NCI-H187 (cell line): ENCODE measurements around the gene IDH3B.

Experiments used
- DNase-seq, 2 experiments: peaks; one replicate each; lab custom pipeline; 2025; lab: John Stamatoyannopoulos, UW

IDH3B gene

DNA sequence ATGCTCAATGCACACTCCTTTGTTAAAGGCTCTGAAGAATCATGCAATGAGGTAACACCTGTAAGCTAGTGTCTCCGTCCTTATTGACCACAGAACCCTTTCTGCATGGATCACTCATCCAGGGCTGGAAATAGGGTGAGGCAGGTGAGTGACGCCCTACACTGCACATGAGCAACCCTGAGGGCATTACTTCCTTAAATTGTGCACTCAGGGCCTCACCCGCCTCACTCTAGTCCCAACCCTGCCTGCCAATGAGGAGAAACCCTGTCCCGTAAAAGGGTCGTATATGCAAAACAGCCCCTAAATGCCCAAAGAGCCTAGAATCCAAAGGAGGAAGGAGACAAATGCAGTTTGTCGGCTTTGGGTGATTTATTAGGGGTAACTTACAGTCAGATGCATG lies 45.2 kb downstream of the IDH3B start:
- no peak for DNase-seq

GRCh38 chr20:2617099-2617714 lies 46.8 kb downstream of the IDH3B start:
- DNase-seq = no peak

DNA sequence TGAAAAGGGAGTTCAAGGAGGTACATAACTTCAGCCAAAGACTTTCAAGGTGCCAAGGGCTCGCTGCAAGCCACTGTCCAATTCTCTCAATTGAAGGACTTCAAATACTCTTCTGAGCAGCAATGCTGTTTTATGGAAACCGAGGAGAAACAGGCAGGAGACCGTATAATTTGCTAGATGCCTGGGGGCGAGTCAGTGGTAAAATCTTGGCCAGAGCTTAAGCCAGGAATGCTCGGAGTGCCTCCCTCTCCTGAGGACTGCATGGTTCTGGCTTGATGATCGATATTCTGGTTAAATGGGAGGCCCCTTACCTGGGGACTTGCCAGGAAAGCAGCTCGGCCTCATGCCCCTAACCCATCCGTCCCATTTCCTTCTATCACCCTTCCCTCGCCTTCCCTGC lies 47.4 kb downstream of the IDH3B start:
- DNase-seq = no peak

- DNase-seq = no peak
These were observed 51.9 kb downstream of the IDH3B start for GRCh38 chr20:2612073-2612472.

DNA sequence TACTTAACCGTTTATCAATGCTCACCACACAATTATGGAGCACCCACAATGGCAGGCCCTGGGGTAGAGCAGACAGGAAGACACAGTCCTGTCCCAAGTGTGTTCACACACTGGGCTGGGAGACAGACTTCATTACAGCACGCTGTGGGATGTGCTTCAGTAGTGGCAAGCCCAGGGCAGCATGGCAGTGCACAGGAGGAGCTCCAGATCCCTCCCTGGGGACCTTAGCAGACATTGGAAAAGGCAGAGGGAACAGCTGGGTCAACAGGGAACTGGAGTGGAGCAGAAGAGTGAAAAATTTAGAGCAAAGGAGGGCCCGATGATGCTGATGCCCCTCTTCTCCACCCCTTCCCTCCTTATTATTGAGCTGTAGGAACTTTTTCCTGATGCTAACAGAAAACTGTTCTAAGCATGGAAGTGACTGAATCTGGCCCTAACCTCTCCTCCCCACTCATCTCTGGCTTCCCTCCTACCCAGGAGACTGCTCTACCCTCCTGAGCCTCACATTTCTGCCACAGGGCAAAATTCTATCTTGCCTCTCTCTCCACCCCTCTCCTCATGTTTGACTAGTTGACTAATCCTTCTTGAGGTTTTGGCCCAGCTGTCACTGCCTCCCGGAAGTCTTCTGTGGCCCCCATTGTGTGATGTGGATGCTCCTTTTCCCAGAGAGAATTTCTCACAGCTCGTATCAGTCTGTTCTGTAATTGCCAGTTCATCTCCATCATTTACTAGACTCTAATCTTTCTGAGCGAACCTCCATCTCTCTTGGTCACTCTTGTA lies 52.9 kb downstream of the IDH3B start:
- no peak for DNase-seq

- no peak for DNase-seq
These were observed 53.7 kb downstream of the IDH3B start for GRCh38 chr20:2610326-2610725.
